NB4 (cell line): Measurements from ENCODE around the gene SGCD.
"Not testable (repeated sequence)": the region's sequence is repeated elsewhere in the genome, so short reads cannot be mapped to it uniquely, and the experiment has no call there.

Experiments
- MYC ChIP-seq: IDR thresholded peaks from 2 replicates; pipeline ENCODE4 v1.6.1; 2011; ENCODE audit warnings: low read depth, low read length
- POLR2A ChIP-seq: IDR thresholded peaks from 2 replicates; pipeline ENCODE4 v1.6.1; 2011; ENCODE audit warnings: mild to moderate bottlenecking; ENCODE audit not compliant: insufficient read length; ENCODE audit errors: extremely low read depth
- TF ChIP-seq, protein P1 (sequence below): IDR thresholded peaks from one replicate; pipeline ENCODE4 v1.5.1; 2012; ENCODE audit warnings: low read depth, low read length
- TF ChIP-seq, protein P2 (sequence below): IDR thresholded peaks from 2 replicates; pipeline ENCODE4 v1.6.1; 2011; ENCODE audit warnings: low read depth, low read length

DNA sequence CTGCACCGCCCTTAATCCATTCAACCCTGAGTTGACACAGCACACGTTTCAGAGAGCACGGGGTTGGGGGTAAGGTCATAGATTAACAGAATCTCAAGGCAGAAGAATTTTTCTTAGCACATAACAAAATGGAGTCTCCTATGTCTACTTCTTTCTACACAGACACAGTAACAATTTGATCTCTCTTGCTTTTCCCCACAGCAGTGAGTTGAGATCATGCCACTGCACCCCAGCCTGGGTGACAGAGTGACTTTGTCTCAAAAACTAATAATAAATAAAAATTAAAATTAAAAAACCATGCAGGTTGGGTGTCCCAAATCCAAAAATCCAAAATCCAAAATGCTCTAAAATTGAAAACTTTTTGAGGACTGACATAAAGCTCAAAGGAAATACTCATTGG is 339.7 kb downstream of the SGCD start:
- TF ChIP-seq, protein P1, sequence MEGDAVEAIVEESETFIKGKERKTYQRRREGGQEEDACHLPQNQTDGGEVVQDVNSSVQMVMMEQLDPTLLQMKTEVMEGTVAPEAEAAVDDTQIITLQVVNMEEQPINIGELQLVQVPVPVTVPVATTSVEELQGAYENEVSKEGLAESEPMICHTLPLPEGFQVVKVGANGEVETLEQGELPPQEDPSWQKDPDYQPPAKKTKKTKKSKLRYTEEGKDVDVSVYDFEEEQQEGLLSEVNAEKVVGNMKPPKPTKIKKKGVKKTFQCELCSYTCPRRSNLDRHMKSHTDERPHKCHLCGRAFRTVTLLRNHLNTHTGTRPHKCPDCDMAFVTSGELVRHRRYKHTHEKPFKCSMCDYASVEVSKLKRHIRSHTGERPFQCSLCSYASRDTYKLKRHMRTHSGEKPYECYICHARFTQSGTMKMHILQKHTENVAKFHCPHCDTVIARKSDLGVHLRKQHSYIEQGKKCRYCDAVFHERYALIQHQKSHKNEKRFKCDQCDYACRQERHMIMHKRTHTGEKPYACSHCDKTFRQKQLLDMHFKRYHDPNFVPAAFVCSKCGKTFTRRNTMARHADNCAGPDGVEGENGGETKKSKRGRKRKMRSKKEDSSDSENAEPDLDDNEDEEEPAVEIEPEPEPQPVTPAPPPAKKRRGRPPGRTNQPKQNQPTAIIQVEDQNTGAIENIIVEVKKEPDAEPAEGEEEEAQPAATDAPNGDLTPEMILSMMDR = not testable (repeated sequence)
- not testable (repeated sequence) for TF ChIP-seq MYC, POLR2A
- TF ChIP-seq, protein P2, sequence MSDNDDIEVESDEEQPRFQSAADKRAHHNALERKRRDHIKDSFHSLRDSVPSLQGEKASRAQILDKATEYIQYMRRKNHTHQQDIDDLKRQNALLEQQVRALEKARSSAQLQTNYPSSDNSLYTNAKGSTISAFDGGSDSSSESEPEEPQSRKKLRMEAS = not testable (repeated sequence)
